IPS-18a (cell line): ENCODE data around the gene MEF2A.
"Not testable (repeated sequence)": the region's sequence is repeated elsewhere in the genome, so short reads cannot be mapped to it uniquely, and the experiment has no call there.

ENCODE experiments used
- H3K27ac ChIP-seq: one replicate; pipeline ENCODE4 v1.5.1; 2013; ENCODE audit warnings: low read length
- H3K27me3 ChIP-seq: one replicate; pipeline ENCODE4 v1.6.1; 2013; ENCODE audit warnings: mild to moderate bottlenecking, low read length; ENCODE audit not compliant: control insufficient read depth, insufficient read depth
- H3K36me3 ChIP-seq: one replicate; pipeline ENCODE4 v1.6.1; 2013; ENCODE audit warnings: low read depth, low read length; ENCODE audit not compliant: control insufficient read depth
- H3K4me1 ChIP-seq: one replicate; pipeline ENCODE4 v1.6.1; 2013; ENCODE audit warnings: low read depth, low read length; ENCODE audit not compliant: control insufficient read depth
- H3K4me3 ChIP-seq: one replicate; pipeline ENCODE4 v1.5.1; 2013; ENCODE audit warnings: low read length
- H3K9ac ChIP-seq: one replicate; pipeline ENCODE4 v1.6.1; 2013; ENCODE audit warnings: mild to moderate bottlenecking, low read length, moderate library complexity
- H3K9me3 ChIP-seq: one replicate; pipeline ENCODE4 v1.6.1; 2013; ENCODE audit warnings: low read depth, low read length; ENCODE audit not compliant: control insufficient read depth

The MEF2A gene

GRCh38 chr15:99734575-99734974 is 168.8 kb downstream of the MEF2A start:
- no peaks in the 10 kb centered on the region for H3K9me3 ChIP-seq
- no peak overlapping the region for H3K9ac ChIP-seq
- H3K4me1 ChIP-seq, result peaks cover 17% of the 10 kb centered on the region
- peaks cover 11% of the 10 kb centered on the region for H3K27me3 ChIP-seq
- H3K36me3 ChIP-seq, result no peaks in the 10 kb centered on the region
- no peak overlapping the region for H3K27ac ChIP-seq
- H3K4me3 ChIP-seq, result no peak overlapping the region

- Histone ChIP-seq H3K9me3 (no peaks in the 10 kb centered on the region), H3K36me3 (no peaks in the 10 kb centered on the region), H3K4me3 (no peak overlapping the region), H3K9ac (no peak overlapping the region), H3K27me3 (peaks cover 11% of the 10 kb centered on the region), H3K4me1 (peaks cover 14% of the 10 kb centered on the region), H3K27ac (no peak overlapping the region)
Measured at GRCh38 chr15:99735868-99736267, 170.1 kb downstream of the MEF2A start.

GRCh38 chr15:99736702-99737101 is 170.9 kb downstream of the MEF2A start:
- Histone ChIP-seq H3K9ac (no peak overlapping the region), H3K4me3 (no peak overlapping the region)

GRCh38 chr15:99738021-99738847 is 172.4 kb downstream of the MEF2A start:
- no peak overlapping the region for H3K9ac ChIP-seq
- no peaks in the 10 kb centered on the region for H3K9me3 ChIP-seq
- H3K4me3 ChIP-seq, result no peak overlapping the region
- H3K27ac ChIP-seq, result no peak overlapping the region
- no peaks in the 10 kb centered on the region for H3K27me3 ChIP-seq
- H3K36me3 ChIP-seq, result no peaks in the 10 kb centered on the region
- no peaks in the 10 kb centered on the region for H3K4me1 ChIP-seq

More at GRCh38 chr15:99736702-99737101, 170.9 kb downstream of the MEF2A start:
- Histone ChIP-seq H3K36me3 (no peaks in the 10 kb centered on the region), H3K4me1 (peaks cover 7% of the 10 kb centered on the region), H3K9me3 (no peaks in the 10 kb centered on the region), H3K27me3 (peaks cover 9% of the 10 kb centered on the region), H3K27ac (no peak overlapping the region)

- no peaks in the 10 kb centered on the region for H3K36me3 ChIP-seq
- no peak overlapping the region for H3K27ac ChIP-seq
- H3K4me3 ChIP-seq, result no peak overlapping the region
- no peak overlapping the region for H3K9ac ChIP-seq
- no peaks in the 10 kb centered on the region for H3K27me3 ChIP-seq
- no peaks in the 10 kb centered on the region for H3K4me1 ChIP-seq
- H3K9me3 ChIP-seq, result no peaks in the 10 kb centered on the region
Measured at GRCh38 chr15:99741835-99742234, 176.1 kb downstream of the MEF2A start.

GRCh38 chr15:99744142-99744541 is 178.4 kb downstream of the MEF2A start:
- H3K27me3 ChIP-seq, result no peaks in the 10 kb centered on the region
- no peak overlapping the region for H3K9ac ChIP-seq
- no peaks in the 10 kb centered on the region for H3K36me3 ChIP-seq
- H3K4me1 ChIP-seq, result no peaks in the 10 kb centered on the region
- H3K4me3 ChIP-seq, result no peak overlapping the region
- no peaks in the 10 kb centered on the region for H3K9me3 ChIP-seq
- H3K27ac ChIP-seq, result no peak overlapping the region

GRCh38 chr15:99745370-99746086 is 179.7 kb downstream of the MEF2A start:
- H3K9ac ChIP-seq, result no peak overlapping the region
- H3K9me3 ChIP-seq, result no peaks in the 10 kb centered on the region
- H3K36me3 ChIP-seq, result no peaks in the 10 kb centered on the region
- H3K4me3 ChIP-seq, result no peak overlapping the region
- H3K27me3 ChIP-seq, result no peaks in the 10 kb centered on the region
- no peaks in the 10 kb centered on the region for H3K4me1 ChIP-seq
- no peak overlapping the region for H3K27ac ChIP-seq

- Histone ChIP-seq H3K27me3 (no peaks in the 10 kb centered on the region), H3K4me3 (no peak overlapping the region)
Measured at GRCh38 chr15:99749386-99749785, 183.6 kb downstream of the MEF2A start.

GRCh38 chr15:99750326-99750725 is 184.5 kb downstream of the MEF2A start:
- not testable (repeated sequence) for H3K9me3 ChIP-seq, H3K4me3 ChIP-seq, H3K27me3 ChIP-seq, H3K27ac ChIP-seq, H3K9ac ChIP-seq, H3K36me3 ChIP-seq, H3K4me1 ChIP-seq

More at GRCh38 chr15:99749386-99749785, 183.6 kb downstream of the MEF2A start:
- Histone ChIP-seq H3K4me1 (no peaks in the 10 kb centered on the region), H3K9me3 (no peaks in the 10 kb centered on the region), H3K27ac (no peak overlapping the region), H3K36me3 (no peaks in the 10 kb centered on the region), H3K9ac (no peak overlapping the region)

GRCh38 chr15:99752556-99752955 is 186.8 kb downstream of the MEF2A start:
- no peak overlapping the region for H3K4me3 ChIP-seq

GRCh38 chr15:99753066-99753465 is 187.3 kb downstream of the MEF2A start:
- Histone ChIP-seq H3K9ac (no peak overlapping the region), H3K27me3 (peaks cover 3% of the 10 kb centered on the region), H3K36me3 (no peaks in the 10 kb centered on the region), H3K9me3 (no peaks in the 10 kb centered on the region), H3K4me3 (no peak overlapping the region), H3K27ac (no peak overlapping the region), H3K4me1 (no peaks in the 10 kb centered on the region)

More at GRCh38 chr15:99752556-99752955, 186.8 kb downstream of the MEF2A start:
- H3K27ac ChIP-seq, result no peak overlapping the region
- H3K9ac ChIP-seq, result no peak overlapping the region
- peaks cover 3% of the 10 kb centered on the region for H3K27me3 ChIP-seq
- H3K4me1 ChIP-seq, result no peaks in the 10 kb centered on the region
- H3K9me3 ChIP-seq, result no peaks in the 10 kb centered on the region
- no peaks in the 10 kb centered on the region for H3K36me3 ChIP-seq
